IPS-11a (cell line): ENCODE measurements around the gene GUCA1C.

ENCODE experiments used
- H3K4me3 ChIP-seq: one replicate; pipeline ENCODE4 v1.5.1; 2013; ENCODE audit warnings: low read depth, low read length, control low read depth

The GUCA1C gene, protein sequence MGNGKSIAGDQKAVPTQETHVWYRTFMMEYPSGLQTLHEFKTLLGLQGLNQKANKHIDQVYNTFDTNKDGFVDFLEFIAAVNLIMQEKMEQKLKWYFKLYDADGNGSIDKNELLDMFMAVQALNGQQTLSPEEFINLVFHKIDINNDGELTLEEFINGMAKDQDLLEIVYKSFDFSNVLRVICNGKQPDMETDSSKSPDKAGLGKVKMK

GRCh38 chr3:108953700-108954099 lies at the start of gene GUCA1C:
GUCA1C (minus strand) TSS chr3:108953879; CDS start chr3:108953762, 117 bp downstream.
- no peak within 1 kb of the TSS for H3K4me3 ChIP-seq

DNA sequence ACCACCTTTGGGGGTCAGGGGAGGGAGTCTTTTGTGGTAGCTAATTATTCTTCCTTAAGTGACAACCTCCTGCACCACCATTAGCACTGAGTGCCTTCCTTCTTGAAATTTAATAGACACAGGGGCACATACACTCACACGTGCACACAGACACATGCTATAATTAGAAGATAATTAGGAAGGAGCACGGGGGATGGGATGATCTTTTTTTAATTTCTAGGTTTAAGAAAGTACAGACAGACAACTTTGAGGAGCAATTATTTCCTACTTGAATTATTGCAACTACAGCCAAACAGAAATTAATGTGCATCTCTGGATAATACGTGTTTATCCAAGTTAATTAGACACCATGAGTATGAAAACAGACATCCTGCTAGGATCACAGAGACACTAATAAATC lies 44.8 kb upstream of the GUCA1C start:
- no peak overlapping the region for H3K4me3 ChIP-seq

DNA sequence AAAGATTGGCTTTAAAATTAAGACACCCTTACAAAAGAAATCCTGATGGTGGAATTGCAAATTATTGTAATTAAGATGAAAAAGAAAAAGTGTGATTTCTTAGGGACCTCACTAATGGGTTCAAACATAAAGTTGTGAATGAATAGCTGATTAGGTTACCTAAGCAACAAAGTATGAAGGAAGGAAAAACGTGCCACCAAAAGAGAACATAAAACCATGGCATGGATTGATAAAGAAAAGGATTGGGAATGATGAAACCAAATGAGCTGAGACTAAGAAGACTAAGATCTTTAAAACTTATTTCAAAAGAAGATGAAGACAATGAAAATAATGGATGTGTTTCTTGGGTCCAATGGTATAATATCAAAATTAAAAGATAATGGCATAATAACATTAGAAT lies 32.2 kb upstream of the GUCA1C start:
- H3K4me3 ChIP-seq: no peak overlapping the region

DNA sequence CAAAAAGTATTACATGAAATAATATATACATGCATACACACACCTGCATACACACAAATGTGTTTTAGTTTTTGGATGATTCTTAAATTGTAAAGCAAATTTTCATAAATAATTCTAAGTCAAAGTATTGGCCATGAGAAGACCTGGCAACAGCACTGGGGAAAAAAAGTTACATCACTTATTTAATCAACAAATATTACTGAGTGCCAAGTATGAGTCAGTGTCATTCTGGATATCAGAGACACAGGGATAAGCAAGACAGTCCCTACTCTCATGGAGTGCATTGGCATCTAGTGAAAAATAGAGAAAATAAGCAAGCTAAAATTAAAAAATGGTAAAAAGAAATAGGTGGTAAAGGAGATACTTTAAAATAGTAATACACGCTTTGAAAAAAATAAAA lies 29.4 kb upstream of the GUCA1C start:
- no peak overlapping the region for H3K4me3 ChIP-seq

DNA sequence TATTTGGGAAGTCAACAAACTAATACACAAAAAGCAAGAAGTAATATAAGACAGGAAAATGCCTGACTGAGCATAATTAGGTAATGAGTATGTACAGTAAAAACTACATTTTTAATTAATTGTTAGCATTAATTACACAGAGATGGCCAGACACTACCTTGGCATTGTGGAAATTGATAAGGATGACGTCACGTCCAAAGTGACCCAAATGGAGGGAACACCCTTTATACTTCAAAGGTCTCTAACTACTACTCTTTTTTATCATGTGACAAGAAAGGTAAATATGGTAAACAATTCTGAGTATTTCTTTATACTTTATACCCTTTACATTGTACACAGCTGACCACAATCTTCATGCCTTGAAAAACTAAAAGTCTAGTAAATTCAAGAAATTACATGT lies 22.4 kb upstream of the GUCA1C start:
- no peak overlapping the region for H3K4me3 ChIP-seq

- no peak overlapping the region for H3K4me3 ChIP-seq
Observed at GRCh38 chr3:108973019-108973418, 19.3 kb upstream of the GUCA1C start.

DNA sequence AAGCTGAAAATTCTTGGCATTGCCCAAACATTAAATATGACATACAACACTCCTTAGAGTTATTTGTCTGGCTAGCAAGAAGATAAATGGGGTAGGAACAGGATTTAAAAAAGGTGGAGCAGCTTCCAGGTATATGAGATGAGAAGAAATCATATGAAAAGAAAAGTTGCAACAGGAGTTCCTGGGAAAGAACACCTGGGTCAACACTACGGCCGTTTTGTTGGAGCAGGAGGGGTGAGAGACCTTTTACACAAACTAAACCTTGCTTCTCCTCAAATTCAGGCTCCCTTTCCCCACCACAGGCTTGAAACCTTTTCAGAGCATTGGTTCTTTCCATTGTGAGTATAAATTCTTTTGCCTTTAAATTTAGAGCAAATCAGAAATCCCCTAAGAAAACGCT lies 18.8 kb upstream of the GUCA1C start:
- no peak overlapping the region for H3K4me3 ChIP-seq

GRCh38 chr3:108970561-108970960 lies 16.9 kb upstream of the GUCA1C start:
- no peak overlapping the region for H3K4me3 ChIP-seq

- H3K4me3 ChIP-seq: no peak overlapping the region
Observed at GRCh38 chr3:108966773-108967172, 13.1 kb upstream of the GUCA1C start.

DNA sequence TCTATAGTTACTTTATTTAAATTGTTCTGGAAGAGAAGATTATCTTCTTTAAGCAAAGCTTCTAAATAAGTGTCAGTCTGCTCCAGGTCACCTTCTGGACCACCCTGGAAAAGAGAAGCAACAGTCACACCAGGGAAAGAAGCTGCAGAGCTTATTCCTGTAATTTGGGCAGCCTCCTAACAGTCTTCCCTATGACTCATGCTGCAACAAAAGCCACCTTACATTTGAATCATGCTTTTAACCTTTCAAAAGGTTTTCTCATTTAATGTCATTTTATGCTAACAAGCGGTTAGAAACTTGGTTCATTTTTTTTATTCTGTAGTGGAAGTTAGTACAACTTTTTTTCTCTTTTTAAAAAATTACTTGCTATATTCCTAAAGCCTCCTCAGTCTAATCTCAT lies 5.3 kb upstream of the GUCA1C start:
- H3K4me3 ChIP-seq: no peak overlapping the region

- H3K4me3 ChIP-seq: no peak overlapping the region
Observed at GRCh38 chr3:108953210-108953609, 469 bp downstream of the GUCA1C start.

DNA sequence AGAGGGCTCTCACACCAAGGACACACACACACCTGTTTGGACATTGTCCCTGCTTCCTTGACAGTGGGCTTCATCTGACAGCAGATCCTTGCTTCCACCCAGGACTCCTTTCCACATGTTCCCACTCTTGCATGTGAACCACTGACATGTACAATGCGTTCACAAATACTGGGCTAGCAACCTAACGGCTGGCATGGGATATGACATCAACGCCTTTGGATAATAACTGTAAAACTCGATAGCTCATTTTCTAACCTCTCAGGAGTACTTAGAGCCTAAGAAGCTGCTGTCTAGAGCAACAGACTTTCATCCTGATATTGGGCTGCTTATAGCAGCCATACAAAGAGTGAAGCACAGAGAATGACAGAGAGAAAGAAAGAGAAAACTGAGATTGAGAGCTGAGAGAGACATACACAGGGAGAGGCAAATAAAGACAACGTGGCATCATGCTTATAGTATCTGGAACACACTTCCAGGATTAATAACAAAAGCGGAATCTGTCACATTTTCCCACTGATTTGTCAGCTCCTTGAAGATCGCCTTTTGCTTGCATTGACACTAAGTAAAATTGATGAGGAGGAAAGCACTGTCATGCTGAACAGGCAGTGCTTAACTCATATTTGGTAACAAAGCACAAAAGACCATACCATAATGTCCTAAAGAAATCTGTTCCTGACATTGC lies 1.7 kb downstream of the GUCA1C start:
- H3K4me3 ChIP-seq: no peak overlapping the region

DNA sequence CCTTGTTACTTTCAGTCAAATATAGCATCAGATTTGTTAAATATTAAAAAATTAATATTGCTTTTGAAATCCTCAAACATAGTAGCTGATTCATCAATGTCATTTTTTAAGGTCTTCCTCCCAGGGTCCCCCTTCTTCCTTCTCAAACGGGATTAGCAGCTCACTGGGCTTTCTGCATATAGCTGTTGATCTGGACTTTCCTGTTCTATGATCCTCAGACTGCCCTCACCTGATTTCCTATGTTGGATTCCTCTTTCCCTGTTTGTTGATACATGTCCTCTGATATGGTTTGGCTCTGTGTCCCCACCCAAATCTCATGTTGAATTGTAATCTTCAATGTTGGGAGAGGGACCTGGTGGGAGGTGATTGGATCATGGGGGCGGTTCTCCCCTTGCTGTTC lies 5.8 kb downstream of the GUCA1C start:
- H3K4me3 ChIP-seq: no peak overlapping the region

GRCh38 chr3:108946292-108947285 lies 7.1 kb downstream of the GUCA1C start:
- no peak overlapping the region for H3K4me3 ChIP-seq

DNA sequence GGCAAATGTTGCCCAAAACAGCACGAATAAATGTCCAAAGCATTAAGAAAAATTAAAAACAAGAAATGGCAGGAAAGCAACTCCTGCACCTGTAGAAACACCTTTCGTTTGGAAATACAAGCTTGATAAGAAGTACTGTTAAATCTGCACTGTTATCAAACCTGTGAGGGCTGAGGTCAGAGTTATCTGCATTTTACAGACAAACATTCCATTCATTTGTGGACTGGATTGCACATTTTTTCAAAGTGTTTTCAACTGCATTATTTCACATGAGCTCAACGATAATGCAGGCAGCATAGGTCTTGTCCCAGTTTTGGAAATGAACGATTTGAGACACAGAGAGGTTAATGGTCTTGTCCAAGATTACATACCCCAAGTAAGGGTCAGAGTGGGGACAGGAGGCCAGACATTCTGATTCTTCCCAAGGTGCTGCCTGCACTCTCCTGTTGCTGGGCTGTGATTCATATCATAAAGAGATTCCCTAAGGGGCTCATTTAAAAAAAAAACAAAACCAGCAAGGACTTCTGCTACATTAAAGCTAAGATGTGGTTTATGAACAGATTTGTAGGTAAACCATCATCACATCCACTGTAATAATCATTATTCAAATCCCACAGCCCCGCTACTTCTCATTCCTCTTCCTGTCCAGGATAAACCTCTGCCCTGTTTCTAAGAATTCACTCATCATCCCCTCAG lies 13.0 kb downstream of the GUCA1C start:
- H3K4me3 ChIP-seq: no peak overlapping the region

- no peak overlapping the region for H3K4me3 ChIP-seq
Observed at GRCh38 chr3:108940166-108940565, 13.5 kb downstream of the GUCA1C start.

DNA sequence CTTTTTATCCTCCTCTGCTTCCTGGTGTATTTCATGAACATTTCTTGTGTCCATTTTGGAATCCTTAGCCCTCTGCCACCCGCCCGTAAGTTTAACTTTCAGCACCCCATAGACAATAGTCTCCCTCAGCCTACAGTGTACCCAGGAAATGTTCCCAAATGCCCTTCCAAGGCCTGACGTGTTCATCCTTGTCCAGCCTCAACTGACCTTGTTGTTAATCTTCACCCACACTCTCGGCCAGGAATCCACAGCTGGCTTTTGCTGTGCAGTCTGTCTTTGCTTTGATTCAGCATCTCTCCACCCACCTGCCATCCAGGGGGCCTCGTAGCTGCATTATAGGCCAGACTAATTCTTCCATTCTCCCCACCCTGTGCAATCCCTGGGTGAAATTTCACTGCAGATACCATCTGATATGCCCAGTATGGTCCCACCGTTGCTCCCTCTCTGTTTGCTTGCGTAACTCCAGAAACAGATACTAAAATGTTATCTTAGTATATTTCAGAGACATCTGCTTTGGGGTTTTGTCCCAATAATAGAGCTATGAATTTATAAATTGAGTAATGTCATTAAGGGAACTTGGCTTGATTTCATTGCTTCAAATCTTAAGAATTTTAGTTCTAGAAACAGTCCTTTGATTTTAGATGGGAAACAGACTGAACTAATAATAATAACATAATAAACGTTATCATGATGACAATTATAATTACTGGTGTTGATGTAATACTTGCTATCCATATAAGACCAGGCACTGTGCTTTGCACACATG lies 16.6 kb downstream of the GUCA1C start:
- H3K4me3 ChIP-seq: no peak overlapping the region

GRCh38 chr3:108931035-108931434 lies 22.6 kb downstream of the GUCA1C start:
- H3K4me3 ChIP-seq: no peak overlapping the region

- H3K4me3 ChIP-seq: no peak overlapping the region
Observed at GRCh38 chr3:108918866-108919265, 34.8 kb downstream of the GUCA1C start.
